Measurements from ENCODE around the gene OR2K2. TPM values are rescaled to one million over a fixed set of nuclear protein-coding genes. Genes with fewer than 3 reads are reported as not detected.
"Not testable (repeated sequence)": the region's sequence is repeated elsewhere in the genome, so short reads cannot be mapped to it uniquely, and the experiment has no call there.

The OR2K2 gene
- total RNA-seq, 2 donors from 2014 or later = not detected

DNA sequence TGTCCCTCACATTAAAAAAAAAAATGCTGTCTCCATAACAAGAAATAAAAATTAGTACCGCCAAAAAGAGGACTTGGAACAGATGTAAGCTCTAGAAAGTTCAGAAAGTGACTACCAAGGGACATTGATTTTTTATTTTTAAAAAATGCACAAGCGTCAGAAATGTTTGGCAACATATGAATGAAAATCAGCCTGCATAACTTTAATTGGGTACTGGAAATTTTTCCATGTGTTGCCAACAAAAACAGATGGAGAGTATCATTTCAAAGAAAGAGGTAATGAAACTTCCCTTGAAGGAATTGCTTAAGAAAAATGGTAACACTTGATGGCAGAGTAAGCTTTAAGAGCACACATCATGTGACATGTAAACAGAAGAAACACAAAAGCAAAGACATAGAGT is 47.2 kb downstream of the OR2K2 start:
- Mint-ChIP-seq H3K27ac (no peak overlapping the region), H3K4me1 (ENCODE audit: low read depth) (peaks cover under 1% of the 10 kb centered on the region), H3K36me3 (ENCODE audit: insufficient read depth in 2 of 2) (no peaks in the 10 kb centered on the region), H3K4me3 (no peak overlapping the region), H3K27me3 (ENCODE audit: low read depth) (peaks cover 9% of the 10 kb centered on the region), H3K9me3 (peaks cover 0 to 2% of the 10 kb centered on the region in 2 donors)
- ATAC-seq (replicated peaks in 1 of 2) = no peak
- no peak for DNase-seq

DNA sequence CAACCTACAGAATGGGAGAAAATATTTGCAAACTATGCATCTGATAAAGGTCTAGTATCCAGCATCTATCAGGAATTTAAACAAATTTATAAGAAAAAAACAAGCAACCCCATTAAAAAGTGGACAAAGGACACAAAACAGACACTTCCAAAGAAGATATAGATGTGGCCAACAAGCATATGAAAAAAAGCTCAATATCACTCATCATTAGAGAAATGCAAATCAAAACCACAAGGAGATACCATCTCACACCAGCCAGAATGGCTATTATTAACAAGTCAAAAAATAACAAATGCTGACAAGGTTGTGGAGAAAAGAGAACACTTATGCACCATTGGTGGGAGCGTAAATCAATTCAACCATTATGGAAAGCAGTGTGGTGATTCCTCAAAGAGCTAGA is 49.2 kb downstream of the OR2K2 start:
- H3K27ac Mint-ChIP-seq; H3K27me3 Mint-ChIP-seq (ENCODE audit: low read depth); H3K4me3 Mint-ChIP-seq; H3K36me3 Mint-ChIP-seq (ENCODE audit: insufficient read depth in 2 of 2); H3K9me3 Mint-ChIP-seq; H3K4me1 Mint-ChIP-seq (ENCODE audit: low read depth); DNase-seq; ATAC-seq (replicated peaks in 1 of 2): not testable (repeated sequence)

Other genes starting within 250 kb of the OR2K2 start
- gene ECPAS, start 154.2 kb upstream of the OR2K2 start, total RNA-seq = 100 to 1,000 TPM; 100 to 118 TPM
- gene ZNF483, start 195.0 kb upstream of the OR2K2 start, total RNA-seq = 1 to 10 TPM; 2.0 to 3.4 TPM